Endothelial cell of umbilical vein (primary cell): ENCODE data around the gene ZNF263. TPM values are rescaled to one million over a fixed set of nuclear protein-coding genes. Genes with fewer than 3 reads are reported as not detected.

Experiments
- BruUV-seq: library from RNA; stranded (reverse); fragments of 400-500 nt; replicated peaks from 2 replicates; lab custom pipeline; 2021; lab: Mats Ljungman, UMichigan
- CTCF ChIA-PET: fragments of 300-600, 350-600 bp; sonication (Branson Sonifier 250); formaldehyde crosslinking; loops from one replicate; lab custom pipeline; 2021; ENCODE audit warnings: antibody characterized with exemption, inconsistent platforms; lab: Charles Lee
- POLR2A ChIA-PET: fragments of 300-600, 350-600 bp; sonication (Branson Sonifier 250); formaldehyde crosslinking; loops from one replicate; lab custom pipeline; 2021; ENCODE audit warnings: antibody characterized with exemption, inconsistent platforms; lab: Charles Lee
- DNase-seq: peaks from one replicate; pipeline ENCODE4 v3.0.0-alpha.2; 2011; ENCODE audit warnings: low read depth, low spot score
- FAIRE-seq: peaks from 2 replicates; lab custom pipeline; 2011; peaks lifted over from hg19 to GRCh38; lab: Jason Lieb, UNC
- H2AFZ ChIP-seq: 2 replicates; pipeline ENCODE4 v1.6.0; 2012; ENCODE audit warnings: low read depth, low read length, control low read depth, inconsistent platforms
- H3K27ac ChIP-seq: 2 replicates; pipeline ENCODE4 v1.5.1; 2011; ENCODE audit warnings: low read depth, mild to moderate bottlenecking, control low read depth, low read length, moderate library complexity; ENCODE audit not compliant: insufficient read depth
- H3K27me3 ChIP-seq, 2 experiments: 2 replicates each; pipeline versions ENCODE4 v1.6.0 to v1.6.1; 2011; ENCODE audit warnings: low read length in 2 of 2, mixed read lengths in 1 of 2; ENCODE audit not compliant: control insufficient read depth in 2 of 2, insufficient read depth in 2 of 2
- H3K36me3 ChIP-seq, 2 experiments: 2 replicates in 1 of 2; 3 replicates in 1 of 2; pipeline ENCODE4 v1.5.1; 2011; ENCODE audit warnings: low read length in 2 of 2, mild to moderate bottlenecking in 1 of 2, moderate library complexity in 1 of 2; ENCODE audit not compliant: control insufficient read depth in 2 of 2, insufficient read depth in 2 of 2; ENCODE audit errors: extremely low read depth in 1 of 2
- H3K4me1 ChIP-seq: 3 replicates; pipeline ENCODE4 v1.5.1; 2011; ENCODE audit warnings: mild to moderate bottlenecking, low read length; ENCODE audit not compliant: control insufficient read depth, insufficient read depth; ENCODE audit errors: extremely low read depth
- H3K4me2 ChIP-seq: 2 replicates; pipeline ENCODE4 v1.6.1; 2011; ENCODE audit warnings: low read length, control low read depth, mixed read lengths; ENCODE audit not compliant: insufficient read depth
- H3K4me3 ChIP-seq, 3 experiments: fragments of 200-600 bp in 1 of 3; sonication (generic), shearing (Covaris generic) in 1 of 3; replicated peaks in 1 of 3; 2 replicates each; pipeline ENCODE4 v1.5.1; 2011 to 2016; ENCODE audit warnings: control low read depth in 3 of 3, low read length in 3 of 3, mild to moderate bottlenecking in 2 of 3, inconsistent platforms in 1 of 3, low read depth in 1 of 3, moderate library complexity in 1 of 3; ENCODE audit not compliant: insufficient read depth in 1 of 3
- H3K79me2 ChIP-seq: 2 replicates; pipeline ENCODE4 v1.6.0; 2012; ENCODE audit warnings: low read length, inconsistent platforms; ENCODE audit not compliant: control insufficient read depth, insufficient read depth
- H3K9ac ChIP-seq: replicated peaks from 2 replicates; pipeline ENCODE3; 2011; ENCODE audit warnings: low read length, control low read depth; ENCODE audit not compliant: insufficient read depth; ENCODE audit errors: extremely low read depth
- H3K9me1 ChIP-seq: replicated peaks from 3 replicates; pipeline ENCODE4 v1.6.0; 2011; ENCODE audit warnings: mild to moderate bottlenecking, low read length; ENCODE audit not compliant: control insufficient read depth, insufficient read depth; ENCODE audit errors: extremely low read depth
- H3K9me3 ChIP-seq: replicated peaks from 2 replicates; pipeline ENCODE4 v1.5.1; 2012; ENCODE audit warnings: low read length, inconsistent platforms; ENCODE audit not compliant: control insufficient read depth, insufficient read depth
- H4K20me1 ChIP-seq: replicated peaks from 2 replicates; pipeline ENCODE3; 2011; ENCODE audit warnings: mild to moderate bottlenecking, low read length; ENCODE audit not compliant: control insufficient read depth, insufficient read depth; ENCODE audit errors: extremely low read depth
- EZH2 ChIP-seq: IDR thresholded peaks from 2 replicates; pipeline ENCODE4 v1.6.1; 2012; ENCODE audit warnings: borderline replicate concordance, low read depth, mild to moderate bottlenecking, moderate library complexity, low read length, inconsistent platforms; ENCODE audit not compliant: severe bottlenecking
- FOS ChIP-seq: IDR thresholded peaks from 2 replicates; pipeline ENCODE4 v1.6.1; 2011; ENCODE audit warnings: mild to moderate bottlenecking, low read length, moderate library complexity, borderline replicate concordance; ENCODE audit not compliant: insufficient read depth
- MAX ChIP-seq: IDR thresholded peaks from 2 replicates; pipeline ENCODE4 v1.6.1; 2011; ENCODE audit not compliant: insufficient read depth, insufficient read length
- POLR2AphosphoS5 ChIP-seq: IDR thresholded peaks from 2 replicates; pipeline ENCODE4 v1.6.1; 2012; ENCODE audit warnings: low read depth, mild to moderate bottlenecking, control low read depth, low read length, moderate library complexity; ENCODE audit not compliant: insufficient read depth
- dilution Hi-C: fragments of 300-500 bp; cut with MboI; formaldehyde crosslinking; loops from one replicate; pipeline ENCODE4 v1.15.0; 2019; ENCODE audit warnings: low sequenced_read_pairs; ENCODE audit not compliant: extremely low pct_ligation_motif_present
- intact Hi-C: fragments of 100-400 bp; cut with micrococcal nuclease; formaldehyde crosslinking; loops from one replicate; pipeline ENCODE4 v1.10.0; 2022
- polyA plus RNA-seq, 4 experiments: library from polyadenylated mRNA; depleted of rRNA in 3 of 4; stranded (reverse) in 3 of 4; unstranded in 1 of 4; fragments of >200 nt; gene quantifications; 2 replicates each; pipeline versions ENCODE4 v1.2.1 to v1.2.3, GENCODE V29; 2011 to 2012; ENCODE audit warnings: missing spikeins in 1 of 4
- total RNA-seq: library from RNA; stranded (reverse); gene quantifications from 2 replicates; pipeline ENCODE4 v1.2.3, GENCODE V29; 2021

ZNF263 gene
- total and polyA plus RNA-seq, 2 donors (not counting 3 experiments of a cell fraction or from before 2014, with no cell fraction given): 10.9 to 20.8 TPM

DNA sequence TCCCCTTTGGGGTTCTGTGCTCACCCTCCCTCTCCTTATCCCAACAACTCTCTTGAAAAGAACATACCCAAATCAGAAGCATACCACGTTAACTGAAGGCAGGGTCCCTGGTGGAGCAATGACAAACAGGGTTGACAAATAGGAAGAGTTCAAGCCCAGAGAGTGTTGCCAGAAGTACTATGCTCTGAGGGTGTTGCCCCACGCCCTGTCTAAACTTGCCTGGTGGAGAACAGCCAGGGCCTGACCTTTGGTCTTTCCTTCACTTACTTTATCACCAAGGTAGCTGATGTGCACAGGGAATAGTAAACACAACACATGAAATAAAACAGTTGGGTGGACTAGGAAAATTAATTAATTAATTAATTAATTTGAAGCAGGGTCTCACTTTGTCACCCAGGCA is 45.4 kb downstream of the ZNF263 start:
- no peak overlapping the region for H2AFZ ChIP-seq
- H3K27me3 ChIP-seq: peaks cover 0 to 7% of the 10 kb centered on the region in 2 experiments
- no peaks in the 10 kb centered on the region for H3K36me3 ChIP-seq
- H3K9ac ChIP-seq: no peak overlapping the region
- no peaks in the 10 kb centered on the region for H3K9me3 ChIP-seq
- no peak overlapping the region for H3K27ac ChIP-seq
- intact Hi-C loops: no loop called here
- BruUV-seq: no TSS peak
- H4K20me1 ChIP-seq: no peaks in the 10 kb centered on the region
- TF ChIP-seq EZH2 (no peak), MAX (no peak), FOS (no peak), POLR2AphosphoS5 (no peak)
- ChIA-PET CTCF (no interaction called here), POLR2A (no interaction called here)
- no peaks in the 10 kb centered on the region for H3K9me1 ChIP-seq
- dilution Hi-C loops: no loop called here
- H3K4me1 ChIP-seq: no peaks in the 10 kb centered on the region
- DNase-seq (no peak), FAIRE-seq (no peak)
- no peak overlapping the region for H3K4me3 ChIP-seq
- H3K79me2 ChIP-seq: no peaks in the 10 kb centered on the region
- no peak overlapping the region for H3K4me2 ChIP-seq

Other genes starting within 250 kb of the ZNF263 start
- gene BICDL2, start 246.5 kb upstream of the ZNF263 start, total RNA-seq: not detected in 2 replicates
- not detected in 2 replicates for gene BICDL2, start 246.5 kb upstream of the ZNF263 start, polyA plus RNA-seq
- 0.21 and 0.35 TPM in 2 replicates for gene MMP25, start 236.9 kb upstream of the ZNF263 start, total RNA-seq
- gene MMP25, start 236.9 kb upstream of the ZNF263 start, polyA plus RNA-seq: 0.08 and 0.13 TPM in 2 replicates
- 55.7 and 127 TPM in 2 replicates for gene IL32, start 217.9 kb upstream of the ZNF263 start, total RNA-seq
- 336 and 493 TPM in 2 replicates for gene IL32, start 217.9 kb upstream of the ZNF263 start, polyA plus RNA-seq
- gene ZSCAN10, start 184.2 kb upstream of the ZNF263 start, total RNA-seq: not detected in 2 replicates
- gene ZSCAN10, start 184.2 kb upstream of the ZNF263 start, polyA plus RNA-seq: 0.08 TPM in 1 of 2 replicates, not detected in the other
- 15.5 and 18.5 TPM in 2 replicates for gene ZNF205, start 170.9 kb upstream of the ZNF263 start, total RNA-seq
- 19.0 and 30.1 TPM in 2 replicates for gene ZNF205, start 170.9 kb upstream of the ZNF263 start, polyA plus RNA-seq
- 8.0 and 9.8 TPM in 2 replicates for gene ZNF213, start 148.5 kb upstream of the ZNF263 start, total RNA-seq
- 1.8 and 2.0 TPM in 2 replicates for gene ZNF213, start 148.5 kb upstream of the ZNF263 start, polyA plus RNA-seq
- gene OR1F1, start 95.3 kb upstream of the ZNF263 start, total RNA-seq: not detected in 2 replicates
- gene OR1F1, start 95.3 kb upstream of the ZNF263 start, polyA plus RNA-seq: 0.17 and 0.25 TPM in 2 replicates
- gene ZNF200, start 48.3 kb upstream of the ZNF263 start, total RNA-seq: 9.1 and 10.0 TPM in 2 replicates
- 2.8 and 3.4 TPM in 2 replicates for gene ZNF200, start 48.3 kb upstream of the ZNF263 start, polyA plus RNA-seq
- gene MEFV, start 26.9 kb upstream of the ZNF263 start, total RNA-seq: not detected in 2 replicates
- not detected in 2 replicates for gene MEFV, start 26.9 kb upstream of the ZNF263 start, polyA plus RNA-seq
- gene TIGD7, start 21.9 kb downstream of the ZNF263 start, total RNA-seq: 3.3 and 3.5 TPM in 2 replicates
- gene TIGD7, start 21.9 kb downstream of the ZNF263 start, polyA plus RNA-seq: 1.1 TPM in 2 replicates
- gene ZNF75A, start 22.0 kb downstream of the ZNF263 start, total RNA-seq: 28.0 and 28.4 TPM in 2 replicates
- gene ZNF75A, start 22.0 kb downstream of the ZNF263 start, polyA plus RNA-seq: 6.4 and 8.3 TPM in 2 replicates
- not detected in 2 replicates for gene OR2C1, start 72.4 kb downstream of the ZNF263 start, total RNA-seq
- not detected in 2 replicates for gene OR2C1, start 72.4 kb downstream of the ZNF263 start, polyA plus RNA-seq
- 10.9 and 13.1 TPM in 2 replicates for gene ZSCAN32, start 117.5 kb downstream of the ZNF263 start, total RNA-seq
- 8.0 and 9.2 TPM in 2 replicates for gene ZSCAN32, start 117.5 kb downstream of the ZNF263 start, polyA plus RNA-seq
- 7.4 and 9.1 TPM in 2 replicates for gene ZNF174, start 117.7 kb downstream of the ZNF263 start, total RNA-seq
- gene ZNF174, start 117.7 kb downstream of the ZNF263 start, polyA plus RNA-seq: 7.1 and 7.5 TPM in 2 replicates
- gene ZNF597, start 160.0 kb downstream of the ZNF263 start, total RNA-seq: 1.4 and 1.9 TPM in 2 replicates
- gene ZNF597, start 160.0 kb downstream of the ZNF263 start, polyA plus RNA-seq: 0.72 and 0.75 TPM in 2 replicates
- gene NAA60, start 160.2 kb downstream of the ZNF263 start, total RNA-seq: 42.9 and 45.7 TPM in 2 replicates
- gene NAA60, start 160.2 kb downstream of the ZNF263 start, polyA plus RNA-seq: 22.1 and 24.0 TPM in 2 replicates
- gene C16orf90, start 212.0 kb downstream of the ZNF263 start, total RNA-seq: not detected in 2 replicates
- gene C16orf90, start 212.0 kb downstream of the ZNF263 start, polyA plus RNA-seq: not detected in 2 replicates
- 16.5 and 17.2 TPM in 2 replicates for gene CLUAP1, start 217.5 kb downstream of the ZNF263 start, total RNA-seq
- 3.5 and 5.8 TPM in 2 replicates for gene CLUAP1, start 217.5 kb downstream of the ZNF263 start, polyA plus RNA-seq